Prostate gland (tissue), 2 donors: ENCODE results near the gene SNX3.

Experiments used
- POLR2A ChIP-seq: fragments of 450-650 bp; IDR thresholded peaks from one replicate; pipeline ENCODE4 v1.6.1; 2016; ENCODE audit warnings: antibody characterized with exemption, mild to moderate bottlenecking
- POLR2AphosphoS5 ChIP-seq: sonication (generic); formaldehyde crosslinking; IDR thresholded peaks from one replicate; pipeline ENCODE4 v1.6.1; 2017; ENCODE audit warnings: antibody characterized with exemption
- TF ChIP-seq, protein P1 (sequence below), 4 experiments: fragments of 200-600 bp in 2 of 4; fragments of 450-650 bp in 2 of 4; sonication (generic) in 2 of 4; IDR thresholded peaks; 1 replicate in 3 of 4; 2 replicates in 1 of 4; pipeline ENCODE4 v1.5.1; 2016 to 2019; ENCODE audit warnings: antibody characterized with exemption in 4 of 4, mild to moderate bottlenecking in 2 of 4, moderate library complexity in 2 of 4

DNA sequence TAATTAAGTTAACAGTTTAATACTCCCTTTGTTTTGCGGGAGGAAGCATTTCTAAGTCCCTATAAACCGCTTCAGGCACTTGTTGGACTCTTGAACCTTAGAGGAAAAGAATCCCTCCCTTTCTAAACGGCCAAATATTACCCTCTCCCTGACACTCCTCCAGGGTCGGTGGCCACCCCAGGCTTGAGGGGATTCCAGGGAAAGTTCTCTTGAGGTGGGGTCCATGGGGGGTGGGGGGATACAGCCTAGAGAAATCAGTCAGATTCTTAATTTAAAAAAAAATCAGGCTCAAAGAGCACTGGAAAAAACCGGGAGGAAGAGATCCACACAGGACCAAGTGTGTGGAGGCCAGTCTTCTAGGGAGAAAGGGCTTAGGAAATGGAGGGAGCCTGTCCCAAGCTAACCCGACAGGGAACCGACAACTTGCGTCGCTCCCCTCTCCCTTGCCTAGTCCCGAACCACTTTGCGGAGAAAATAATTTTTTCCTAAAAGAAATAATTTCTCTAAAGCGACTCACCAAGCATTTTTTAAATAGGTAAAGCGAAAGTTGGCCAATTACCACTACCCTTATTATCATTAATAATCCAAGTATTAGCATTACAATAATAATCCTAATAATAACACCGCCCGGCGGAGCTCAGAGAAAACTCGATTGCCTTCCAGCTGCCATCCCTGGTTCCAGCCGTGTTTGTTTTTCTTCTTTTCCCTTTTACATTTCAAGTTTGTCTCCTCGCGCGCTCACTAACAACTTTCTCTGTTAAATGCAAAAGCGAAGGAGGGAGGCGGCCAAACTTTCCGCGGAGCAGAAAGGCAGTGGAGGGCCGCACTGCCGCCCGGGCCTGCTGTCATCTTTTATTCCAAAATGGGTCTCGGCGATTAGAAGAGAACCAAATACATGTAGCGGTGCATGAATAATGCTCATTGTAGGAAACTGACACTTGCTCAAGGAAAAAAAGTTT lies 90.2 kb downstream of the SNX3 start:
- TF ChIP-seq, protein P1, sequence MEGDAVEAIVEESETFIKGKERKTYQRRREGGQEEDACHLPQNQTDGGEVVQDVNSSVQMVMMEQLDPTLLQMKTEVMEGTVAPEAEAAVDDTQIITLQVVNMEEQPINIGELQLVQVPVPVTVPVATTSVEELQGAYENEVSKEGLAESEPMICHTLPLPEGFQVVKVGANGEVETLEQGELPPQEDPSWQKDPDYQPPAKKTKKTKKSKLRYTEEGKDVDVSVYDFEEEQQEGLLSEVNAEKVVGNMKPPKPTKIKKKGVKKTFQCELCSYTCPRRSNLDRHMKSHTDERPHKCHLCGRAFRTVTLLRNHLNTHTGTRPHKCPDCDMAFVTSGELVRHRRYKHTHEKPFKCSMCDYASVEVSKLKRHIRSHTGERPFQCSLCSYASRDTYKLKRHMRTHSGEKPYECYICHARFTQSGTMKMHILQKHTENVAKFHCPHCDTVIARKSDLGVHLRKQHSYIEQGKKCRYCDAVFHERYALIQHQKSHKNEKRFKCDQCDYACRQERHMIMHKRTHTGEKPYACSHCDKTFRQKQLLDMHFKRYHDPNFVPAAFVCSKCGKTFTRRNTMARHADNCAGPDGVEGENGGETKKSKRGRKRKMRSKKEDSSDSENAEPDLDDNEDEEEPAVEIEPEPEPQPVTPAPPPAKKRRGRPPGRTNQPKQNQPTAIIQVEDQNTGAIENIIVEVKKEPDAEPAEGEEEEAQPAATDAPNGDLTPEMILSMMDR (IDR thresholded peaks at IDR 0.05) = no peak
- TF ChIP-seq POLR2AphosphoS5 (no peak), POLR2A (no peak)
